IMR-90 (cell line): ENCODE data around the gene TOB2. TPM values are rescaled to one million over a fixed set of nuclear protein-coding genes. Genes with fewer than 3 reads are reported as not detected.

Experiments used
- ATAC-seq: fragments of 200-7000 bp; cut with Tn5 transposase; 2 replicates; pipeline ENCODE4 v1.9.1; 2020; ENCODE audit warnings: low read depth, mild to moderate bottlenecking, moderate library complexity
- BruUV-seq: library from RNA; stranded (reverse); fragments of 400-500 nt; replicated peaks from 2 replicates; lab custom pipeline; 2021; lab: Mats Ljungman, UMichigan
- CTCF ChIA-PET: fragments of 300-600 bp; formaldehyde crosslinking; extraction: SDS; loops from one replicate; lab custom pipeline; 2021; ENCODE audit warnings: antibody characterized with exemption; lab: Yijun Ruan, JAX
- POLR2A ChIA-PET: fragments of 300-600 bp; sonication (Branson Sonifier 250); formaldehyde crosslinking; loops from one replicate; lab custom pipeline; 2022; ENCODE audit warnings: antibody characterized with exemption; ENCODE audit not compliant: unreplicated experiment; lab: Charles Lee
- DNase-seq: peaks from one replicate; pipeline ENCODE4 v3.0.0; 2013
- H2AFZ ChIP-seq: replicated peaks from 2 replicates; pipeline ENCODE3; 2013; ENCODE audit warnings: low read length, mild to moderate bottlenecking; ENCODE audit not compliant: poor library complexity
- H2AK5ac ChIP-seq: 2 replicates; pipeline ENCODE4 v1.6.1; 2013; ENCODE audit warnings: low read depth, low read length, inconsistent platforms
- H2AK9ac ChIP-seq: replicated peaks from 2 replicates; pipeline ENCODE3; 2013; ENCODE audit warnings: mild to moderate bottlenecking, low read depth, low read length, moderate library complexity; ENCODE audit not compliant: poor library complexity
- H2BK120ac ChIP-seq: 2 replicates; pipeline ENCODE4 v1.6.1; 2013; ENCODE audit warnings: low read depth, low read length, inconsistent platforms
- H2BK15ac ChIP-seq: 3 replicates; pipeline ENCODE4 v1.6.1; 2013; ENCODE audit warnings: low read depth, low read length, inconsistent platforms
- H2BK20ac ChIP-seq: 2 replicates; pipeline ENCODE4 v1.6.1; 2013; ENCODE audit warnings: low read depth, mild to moderate bottlenecking, inconsistent platforms, low read length, moderate library complexity
- H2BK5ac ChIP-seq: 2 replicates; pipeline ENCODE4 v1.6.1; 2013; ENCODE audit warnings: mild to moderate bottlenecking, low read depth, low read length, inconsistent platforms; ENCODE audit not compliant: poor library complexity, severe bottlenecking
- H3K14ac ChIP-seq: replicated peaks from 2 replicates; pipeline ENCODE4 v1.6.1; 2013; ENCODE audit warnings: low read depth, low read length, inconsistent platforms
- H3K18ac ChIP-seq: 2 replicates; pipeline ENCODE4 v1.6.1; 2013; ENCODE audit warnings: low read depth, low read length, control low read depth
- H3K23ac ChIP-seq: 2 replicates; pipeline ENCODE4 v1.6.1; 2013; ENCODE audit warnings: low read depth, low read length, inconsistent platforms
- H3K27ac ChIP-seq: 2 replicates; pipeline ENCODE4 v1.5.1; 2013; ENCODE audit warnings: mild to moderate bottlenecking, control low read depth, low read length; ENCODE audit not compliant: insufficient read depth
- H3K27me3 ChIP-seq: 2 replicates; pipeline ENCODE4 v1.6.1; 2013; ENCODE audit warnings: low read length; ENCODE audit not compliant: control insufficient read depth, insufficient read depth
- H3K36me3 ChIP-seq: 2 replicates; pipeline ENCODE4 v1.6.1; 2013; ENCODE audit warnings: low read length, mixed read lengths; ENCODE audit not compliant: control insufficient read depth, insufficient read depth
- H3K4ac ChIP-seq: 2 replicates; pipeline ENCODE4 v1.6.1; 2013; ENCODE audit warnings: low read depth, low read length, inconsistent platforms
- H3K4me1 ChIP-seq: 2 replicates; pipeline ENCODE4 v1.6.1; 2013; ENCODE audit warnings: low read length, mixed read lengths; ENCODE audit not compliant: control insufficient read depth, insufficient read depth
- H3K4me2 ChIP-seq: 2 replicates; pipeline ENCODE4 v1.6.1; 2013; ENCODE audit warnings: low read depth, mild to moderate bottlenecking, control low read depth, low read length, moderate library complexity
- H3K4me3 ChIP-seq: 2 replicates; pipeline ENCODE4 v1.5.1; 2013; ENCODE audit warnings: low read depth, mild to moderate bottlenecking, control low read depth, low read length, moderate library complexity; ENCODE audit not compliant: insufficient read depth
- H3K56ac ChIP-seq: 2 replicates; pipeline ENCODE4 v1.6.1; 2013; ENCODE audit warnings: low read length, inconsistent platforms; ENCODE audit not compliant: insufficient read depth; ENCODE audit errors: extremely low read depth
- H3K79me1 ChIP-seq, 2 experiments: 2 replicates each; pipeline ENCODE4 v1.6.1; 2013; ENCODE audit warnings: low read length in 2 of 2, inconsistent platforms in 1 of 2, low read depth in 1 of 2
- H3K9ac ChIP-seq: 2 replicates; pipeline ENCODE4 v1.6.1; 2013; ENCODE audit warnings: low read depth, low read length, control low read depth
- H3K9me1 ChIP-seq: 2 replicates; pipeline ENCODE4 v1.6.1; 2013; ENCODE audit warnings: low read length, inconsistent platforms; ENCODE audit not compliant: insufficient read depth
- H3K9me3 ChIP-seq: 2 replicates; pipeline ENCODE4 v1.6.1; 2013; ENCODE audit warnings: low read length; ENCODE audit not compliant: control insufficient read depth, insufficient read depth
- H4K20me1 ChIP-seq: 2 replicates; pipeline ENCODE4 v1.6.1; 2013; ENCODE audit warnings: low read length, inconsistent platforms; ENCODE audit not compliant: insufficient read depth
- H4K5ac ChIP-seq: 2 replicates; pipeline ENCODE4 v1.6.1; 2013; ENCODE audit warnings: mild to moderate bottlenecking, low read depth, low read length, control low read depth
- H4K8ac ChIP-seq, 2 experiments: 2 replicates each; pipeline ENCODE4 v1.6.1; 2013; ENCODE audit warnings: low read depth in 2 of 2, low read length in 2 of 2, control low read depth in 1 of 2, inconsistent platforms in 1 of 2
- H4K91ac ChIP-seq: 2 replicates; pipeline ENCODE4 v1.6.1; 2013; ENCODE audit warnings: low read depth, low read length, inconsistent platforms; ENCODE audit not compliant: insufficient read depth
- CEBPB ChIP-seq: IDR thresholded peaks from 2 replicates; pipeline ENCODE4 v1.6.1; 2012; ENCODE audit warnings: low read depth, low read length, improper control_type of control experiment
- CHD1 ChIP-seq: IDR thresholded peaks from 2 replicates; pipeline ENCODE4 v1.6.1; 2012; ENCODE audit warnings: low read depth, low read length, improper control_type of control experiment
- FOS ChIP-seq: fragments of 150-350 bp; IDR thresholded peaks from 2 replicates; pipeline ENCODE4 v1.6.1; 2016; ENCODE audit warnings: low read depth, low read length
- MAZ ChIP-seq: IDR thresholded peaks from 2 replicates; pipeline ENCODE4 v1.6.1; 2012; ENCODE audit warnings: low read depth, mild to moderate bottlenecking, low read length, improper control_type of control experiment, moderate library complexity, borderline replicate concordance
- MXI1 ChIP-seq: IDR thresholded peaks from 2 replicates; pipeline ENCODE4 v1.6.1; 2012; ENCODE audit warnings: low read depth, mild to moderate bottlenecking, low read length, moderate library complexity, borderline replicate concordance
- POLR2A ChIP-seq: IDR thresholded peaks from 2 replicates; pipeline ENCODE4 v1.6.1; 2012; ENCODE audit warnings: mild to moderate bottlenecking, low read depth, low read length
- RAD21 ChIP-seq: IDR thresholded peaks from 2 replicates; pipeline ENCODE4 v1.6.1; 2012; ENCODE audit warnings: low read length, improper control_type of control experiment
- RCOR1 ChIP-seq: IDR thresholded peaks from 2 replicates; pipeline ENCODE4 v1.6.1; 2012; ENCODE audit warnings: mild to moderate bottlenecking, low read length, improper control_type of control experiment; ENCODE audit not compliant: insufficient replicate concordance
- RFX5 ChIP-seq: IDR thresholded peaks from 2 replicates; pipeline ENCODE4 v1.8.0; 2012; ENCODE audit warnings: low read depth, mild to moderate bottlenecking, low read length, moderate library complexity
- SMC3 ChIP-seq: fragments of 150-350 bp; IDR thresholded peaks from 2 replicates; pipeline ENCODE4 v1.6.1; 2016; ENCODE audit warnings: low read depth, mild to moderate bottlenecking, antibody characterized with exemption, low read length, moderate library complexity
- WGBS, 2 experiments: methylation state at CpG; one replicate each; pipeline versions ENCODE4 v1.1.5 to v1.1.7; 2013; ENCODE audit warnings: missing lambda C conversion rate in 2 of 2; ENCODE audit not compliant: insufficient read length in 1 of 2; ENCODE audit errors: extremely low coverage in 2 of 2; 5-methylcytosine and 5-hydroxymethylcytosine counted together
- dilution Hi-C: fragments of 300-500 bp; cut with HindIII; formaldehyde crosslinking; loops from one replicate; pipeline ENCODE4 v1.14.3; 2018; ENCODE audit warnings: low sequenced_read_pairs; ENCODE audit not compliant: unreplicated experiment
- in situ Hi-C: fragments of 300-500 bp; cut with MboI; formaldehyde crosslinking; loops from 3 replicates; pipeline ENCODE4 v1.14.3; 2019; ENCODE audit warnings: low sequenced_read_pairs, inconsistent platforms, mixed read lengths
- intact Hi-C: fragments of 100-400 bp; cut with micrococcal nuclease; formaldehyde crosslinking; loops from 2 replicates; pipeline ENCODE4 v1.10.0; 2022
- polyA plus RNA-seq, 3 experiments: library from polyadenylated mRNA; depleted of rRNA; stranded (reverse); fragments of >200 nt; gene quantifications; 2 replicates each; pipeline ENCODE4 v1.2.3, GENCODE V29; 2012; ENCODE audit warnings: low replicate concordance in 1 of 3
- total RNA-seq: library from RNA; depleted of rRNA; stranded (reverse); fragments of >200 nt; gene quantifications from 2 replicates; pipeline ENCODE4 v1.2.3, GENCODE V29; 2012
- TF ChIP-seq, protein P1 (sequence below): conservative IDR thresholded peaks from 2 replicates; pipeline ENCODE4 v1.5.1; 2012; ENCODE audit warnings: mild to moderate bottlenecking, low read depth, low read length, improper control_type of control experiment
- TF ChIP-seq, protein P2 (sequence below): fragments of 150-350 bp; IDR thresholded peaks from 2 replicates; pipeline ENCODE4 v1.6.1; 2016; ENCODE audit warnings: low read depth, mild to moderate bottlenecking, low read length, moderate library complexity, borderline replicate concordance

Gene TOB2
- total and polyA plus RNA-seq, 2 of the 4 experiments (the other 2 are of a cell fraction) = 17.4 to 23.3 TPM

DNA sequence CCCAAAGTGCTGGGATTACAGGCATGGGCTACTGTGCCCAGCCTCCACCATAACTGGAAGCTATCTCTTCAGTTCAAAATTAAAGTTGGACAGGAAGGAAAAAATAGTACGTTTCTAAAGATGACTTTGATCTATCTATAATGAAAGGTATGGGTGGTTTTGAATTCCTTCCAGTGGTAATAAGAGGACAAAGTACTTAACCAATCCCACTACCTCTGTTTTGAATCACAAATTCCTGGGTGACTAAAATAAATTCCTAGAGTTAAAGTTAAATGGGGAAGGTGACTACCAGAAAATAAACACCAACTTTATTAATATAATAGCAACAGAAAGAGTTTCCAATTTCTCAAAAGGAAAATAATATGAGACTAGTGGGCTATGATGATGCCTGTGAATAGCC lies 12.8 kb upstream of the TOB2 start:
- Histone ChIP-seq H3K27ac (no peak overlapping the region), H3K4me2 (no peak overlapping the region), H3K4me1 (no peaks in the 10 kb centered on the region), H2AFZ (no peak overlapping the region), H3K9me3 (no peaks in the 10 kb centered on the region), H3K36me3 (peaks cover 45% of the 10 kb centered on the region), H4K5ac (no peak overlapping the region), H3K4ac (no peak overlapping the region), H2BK5ac (no peak overlapping the region), H3K27me3 (no peaks in the 10 kb centered on the region), H2AK9ac (no peak overlapping the region), H3K4me3 (no peak overlapping the region), H3K9me1 (no peaks in the 10 kb centered on the region; the same call in 1 of the 2 replicates), H3K56ac (no peak overlapping the region), H3K9ac (no peak overlapping the region), H3K79me1 (peaks cover 0 to 21% of the 10 kb centered on the region in 2 experiments; a peak in 2 of 4 replicates), H2BK15ac (no peak overlapping the region), H3K23ac (no peak overlapping the region), H3K14ac (no peak overlapping the region), H4K8ac (no peak overlapping the region), H4K91ac (no peak overlapping the region), H3K18ac (no peak overlapping the region), H2BK120ac (no peak overlapping the region), H2BK20ac (no peak overlapping the region), H2AK5ac (no peak overlapping the region), H4K20me1 (no peaks in the 10 kb centered on the region)
- no peak for DNase-seq
- ChIA-PET POLR2A (no interaction called here), CTCF (no interaction called here)
- WGBS, 2 experiments = no CpG with 5 or more reads among the region's 1 CpG
- no TSS peak for BruUV-seq
- dilution Hi-C loops (no loop called here), in situ Hi-C loops (no loop called here), intact Hi-C loops (no loop called here)
- TF ChIP-seq FOS (no peak), CEBPB (no peak), MAZ (no peak), MXI1 (no peak), SMC3 (no peak), CHD1 (no peak), RAD21 (no peak), POLR2A (no peak), RCOR1 (no peak), RFX5 (no peak)
- TF ChIP-seq, protein P1, sequence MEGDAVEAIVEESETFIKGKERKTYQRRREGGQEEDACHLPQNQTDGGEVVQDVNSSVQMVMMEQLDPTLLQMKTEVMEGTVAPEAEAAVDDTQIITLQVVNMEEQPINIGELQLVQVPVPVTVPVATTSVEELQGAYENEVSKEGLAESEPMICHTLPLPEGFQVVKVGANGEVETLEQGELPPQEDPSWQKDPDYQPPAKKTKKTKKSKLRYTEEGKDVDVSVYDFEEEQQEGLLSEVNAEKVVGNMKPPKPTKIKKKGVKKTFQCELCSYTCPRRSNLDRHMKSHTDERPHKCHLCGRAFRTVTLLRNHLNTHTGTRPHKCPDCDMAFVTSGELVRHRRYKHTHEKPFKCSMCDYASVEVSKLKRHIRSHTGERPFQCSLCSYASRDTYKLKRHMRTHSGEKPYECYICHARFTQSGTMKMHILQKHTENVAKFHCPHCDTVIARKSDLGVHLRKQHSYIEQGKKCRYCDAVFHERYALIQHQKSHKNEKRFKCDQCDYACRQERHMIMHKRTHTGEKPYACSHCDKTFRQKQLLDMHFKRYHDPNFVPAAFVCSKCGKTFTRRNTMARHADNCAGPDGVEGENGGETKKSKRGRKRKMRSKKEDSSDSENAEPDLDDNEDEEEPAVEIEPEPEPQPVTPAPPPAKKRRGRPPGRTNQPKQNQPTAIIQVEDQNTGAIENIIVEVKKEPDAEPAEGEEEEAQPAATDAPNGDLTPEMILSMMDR = no peak
- TF ChIP-seq, protein P2, sequence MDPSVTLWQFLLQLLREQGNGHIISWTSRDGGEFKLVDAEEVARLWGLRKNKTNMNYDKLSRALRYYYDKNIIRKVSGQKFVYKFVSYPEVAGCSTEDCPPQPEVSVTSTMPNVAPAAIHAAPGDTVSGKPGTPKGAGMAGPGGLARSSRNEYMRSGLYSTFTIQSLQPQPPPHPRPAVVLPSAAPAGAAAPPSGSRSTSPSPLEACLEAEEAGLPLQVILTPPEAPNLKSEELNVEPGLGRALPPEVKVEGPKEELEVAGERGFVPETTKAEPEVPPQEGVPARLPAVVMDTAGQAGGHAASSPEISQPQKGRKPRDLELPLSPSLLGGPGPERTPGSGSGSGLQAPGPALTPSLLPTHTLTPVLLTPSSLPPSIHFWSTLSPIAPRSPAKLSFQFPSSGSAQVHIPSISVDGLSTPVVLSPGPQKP = no peak
- ATAC-seq = no peak
